Measurements from ENCODE around the gene COL24A1. TPM values are rescaled to one million over a fixed set of nuclear protein-coding genes. Genes with fewer than 3 reads are reported as not detected.

COL24A1 gene
- total RNA-seq, 1 donor = 3.9 TPM

DNA sequence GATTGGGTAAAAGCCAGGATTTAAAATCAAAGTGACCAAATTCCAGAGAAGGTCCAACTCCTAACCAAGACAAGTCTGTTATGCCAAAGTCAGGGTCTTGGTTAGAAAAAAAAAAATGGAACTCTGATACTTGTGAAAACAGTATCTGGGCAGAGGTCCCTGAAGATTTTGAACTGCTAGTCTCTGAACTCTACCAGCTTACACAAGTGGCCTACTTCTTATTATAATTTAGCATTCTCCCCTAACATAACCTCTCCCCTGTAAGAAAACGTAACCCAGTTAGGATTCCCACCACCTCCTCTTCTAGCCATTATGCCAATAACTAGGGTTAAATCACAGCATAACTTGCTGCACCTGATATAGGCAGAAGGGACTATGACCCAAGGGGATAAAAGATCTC lies 220.5 kb downstream of the COL24A1 start:
- no peak for DNase-seq (ENCODE audit: low read depth)
- H3K4me3 ChIP-seq (ENCODE audit: low read depth, low read length) = no peak overlapping the region
- TF ChIP-seq, protein P1, sequence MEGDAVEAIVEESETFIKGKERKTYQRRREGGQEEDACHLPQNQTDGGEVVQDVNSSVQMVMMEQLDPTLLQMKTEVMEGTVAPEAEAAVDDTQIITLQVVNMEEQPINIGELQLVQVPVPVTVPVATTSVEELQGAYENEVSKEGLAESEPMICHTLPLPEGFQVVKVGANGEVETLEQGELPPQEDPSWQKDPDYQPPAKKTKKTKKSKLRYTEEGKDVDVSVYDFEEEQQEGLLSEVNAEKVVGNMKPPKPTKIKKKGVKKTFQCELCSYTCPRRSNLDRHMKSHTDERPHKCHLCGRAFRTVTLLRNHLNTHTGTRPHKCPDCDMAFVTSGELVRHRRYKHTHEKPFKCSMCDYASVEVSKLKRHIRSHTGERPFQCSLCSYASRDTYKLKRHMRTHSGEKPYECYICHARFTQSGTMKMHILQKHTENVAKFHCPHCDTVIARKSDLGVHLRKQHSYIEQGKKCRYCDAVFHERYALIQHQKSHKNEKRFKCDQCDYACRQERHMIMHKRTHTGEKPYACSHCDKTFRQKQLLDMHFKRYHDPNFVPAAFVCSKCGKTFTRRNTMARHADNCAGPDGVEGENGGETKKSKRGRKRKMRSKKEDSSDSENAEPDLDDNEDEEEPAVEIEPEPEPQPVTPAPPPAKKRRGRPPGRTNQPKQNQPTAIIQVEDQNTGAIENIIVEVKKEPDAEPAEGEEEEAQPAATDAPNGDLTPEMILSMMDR (IDR thresholded peaks at IDR 0.05; ENCODE audit: insufficient read depth, low read depth, low read length) = no peak

DNA sequence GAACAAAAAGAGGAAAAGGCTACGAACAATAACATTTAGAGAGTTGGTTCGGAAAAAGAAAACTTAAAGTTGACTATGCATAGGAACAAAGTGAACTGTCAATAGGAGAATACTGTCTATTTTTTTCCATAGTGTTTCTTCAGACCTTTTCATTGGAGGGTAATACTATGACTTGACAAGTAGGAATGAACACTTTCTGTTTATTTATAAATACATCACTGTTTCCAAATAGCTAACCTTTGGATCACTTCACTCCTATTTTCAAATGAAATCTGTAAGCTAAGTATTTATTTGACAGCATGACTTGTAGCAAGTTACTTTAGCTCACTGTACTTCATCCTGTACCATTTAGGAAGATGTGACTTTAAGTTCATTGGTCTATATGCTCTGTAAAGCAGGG lies 221.3 kb downstream of the COL24A1 start:
- DNase-seq (ENCODE audit: low read depth) = peak; percentile 24
- TF ChIP-seq, protein P1 (IDR thresholded peaks at IDR 0.05; ENCODE audit: insufficient read depth, low read depth, low read length) = no peak
- H3K4me3 ChIP-seq (ENCODE audit: low read depth, low read length) = no peak overlapping the region

DNA sequence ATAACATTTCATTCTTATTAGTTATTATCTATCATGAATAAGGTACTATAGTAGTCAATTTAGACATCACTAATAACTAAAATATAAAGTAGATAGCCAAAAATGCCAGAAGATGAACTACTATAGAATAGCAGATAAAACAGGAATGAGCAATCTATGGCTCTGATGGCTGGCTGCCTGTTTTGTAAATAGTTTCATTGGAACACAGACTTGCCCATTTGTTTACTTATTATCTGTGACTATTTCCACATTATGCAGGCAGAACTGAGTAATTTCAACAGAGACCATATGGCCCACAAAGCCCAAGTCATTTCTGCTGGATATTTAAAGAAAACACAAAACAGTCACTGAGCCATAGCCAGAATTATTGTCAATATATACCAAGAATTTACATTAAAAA lies 222.1 kb downstream of the COL24A1 start:
- H3K4me3 ChIP-seq (ENCODE audit: low read depth, low read length) = no peak overlapping the region
- TF ChIP-seq, protein P1 (IDR thresholded peaks at IDR 0.05; ENCODE audit: insufficient read depth, low read depth, low read length) = no peak
- DNase-seq (ENCODE audit: low read depth) = peak; percentile 43

DNA sequence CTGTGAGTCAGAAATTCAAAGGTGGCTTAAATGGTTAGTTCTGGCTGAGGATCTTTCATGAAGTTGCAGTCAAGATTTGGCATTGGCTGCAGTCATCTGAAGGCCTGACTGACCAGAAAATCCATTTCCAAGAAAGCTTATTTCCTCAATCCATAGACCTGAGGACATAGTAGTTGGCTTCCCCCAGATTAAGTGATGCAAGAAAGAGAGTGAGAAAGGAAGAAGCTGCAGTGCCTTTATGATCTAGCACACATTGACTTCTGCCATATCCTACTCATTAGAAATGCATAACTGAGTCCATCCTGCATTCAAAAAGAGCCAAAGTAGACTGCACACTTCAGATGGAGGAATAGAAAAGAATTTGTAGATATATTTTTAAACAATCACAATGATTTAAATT lies 222.6 kb downstream of the COL24A1 start:
- DNase-seq (ENCODE audit: low read depth) = no peak
- H3K4me3 ChIP-seq (ENCODE audit: low read depth, low read length) = no peak overlapping the region
- TF ChIP-seq, protein P1 (IDR thresholded peaks at IDR 0.05; ENCODE audit: insufficient read depth, low read depth, low read length) = no peak

DNA sequence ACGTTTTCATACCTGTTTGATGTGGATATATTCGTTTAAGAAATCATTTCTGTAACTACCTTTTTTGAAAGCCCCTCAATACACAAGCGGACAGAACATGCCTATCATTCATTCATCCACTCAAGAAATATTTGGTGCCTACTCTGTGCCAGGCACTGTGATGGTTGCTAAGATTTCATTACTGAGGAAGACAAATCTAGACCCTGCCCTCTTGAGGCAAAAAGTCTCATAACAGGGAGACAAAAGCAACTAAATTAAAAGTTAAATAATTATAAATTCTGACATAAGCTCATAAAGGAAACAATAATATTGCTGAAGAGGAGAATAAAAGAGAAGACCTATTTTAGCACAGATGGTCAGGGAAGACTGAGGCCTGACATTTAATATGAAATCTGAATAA lies 244.8 kb downstream of the COL24A1 start:
- TF ChIP-seq, protein P1 (IDR thresholded peaks at IDR 0.05; ENCODE audit: insufficient read depth, low read depth, low read length) = peak; percentile 53
- DNase-seq (ENCODE audit: low read depth) = peak; percentile 16
- no peak overlapping the region for H3K4me3 ChIP-seq (ENCODE audit: low read depth, low read length)

DNA sequence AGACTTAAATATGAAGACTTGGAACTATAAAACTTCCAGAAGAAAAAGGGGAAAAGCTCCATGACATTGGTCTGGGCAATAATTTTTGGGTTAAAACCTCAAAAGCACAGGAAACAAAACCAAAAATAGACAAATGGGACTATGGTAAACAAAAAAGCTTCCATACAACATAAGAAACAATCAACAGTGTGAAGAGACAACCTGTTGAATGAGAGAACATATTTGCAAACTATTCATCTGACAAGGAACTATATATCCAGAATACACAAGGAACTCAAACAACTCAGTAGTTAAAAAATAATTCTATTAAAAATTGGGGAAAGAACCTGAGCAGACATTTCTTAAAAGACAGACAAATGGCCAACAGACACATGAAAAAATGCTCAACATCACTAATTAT lies 255.7 kb downstream of the COL24A1 start:
- DNase-seq (ENCODE audit: low read depth) = no peak
- H3K4me3 ChIP-seq (ENCODE audit: low read depth, low read length) = no peak overlapping the region
- TF ChIP-seq, protein P1 (IDR thresholded peaks at IDR 0.05; ENCODE audit: insufficient read depth, low read depth, low read length) = no peak

DNA sequence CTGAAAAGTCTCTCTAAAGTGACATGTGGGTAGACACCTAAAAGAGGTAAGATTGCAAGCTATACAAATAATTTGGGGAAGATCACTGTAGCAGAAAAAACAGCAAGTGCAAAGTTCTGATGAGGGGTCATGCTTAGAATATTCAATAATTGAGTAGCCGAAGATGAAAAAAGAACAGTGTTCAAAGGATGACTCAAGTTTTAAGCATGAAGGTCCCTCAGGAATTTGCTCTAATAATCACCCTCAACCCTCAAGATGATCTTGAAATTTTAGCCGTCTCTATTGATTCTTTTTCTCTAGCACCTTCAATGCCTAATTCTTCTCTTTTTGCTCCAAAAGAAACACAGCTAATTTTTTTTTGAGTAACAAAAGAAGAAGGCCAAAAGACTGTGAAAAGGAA lies 257.7 kb downstream of the COL24A1 start:
- DNase-seq (ENCODE audit: low read depth) = no peak
- TF ChIP-seq, protein P1 (IDR thresholded peaks at IDR 0.05; ENCODE audit: insufficient read depth, low read depth, low read length) = no peak
- no peak overlapping the region for H3K4me3 ChIP-seq (ENCODE audit: low read depth, low read length)
